ENCODE data around the gene ARHGAP31.

DNA sequence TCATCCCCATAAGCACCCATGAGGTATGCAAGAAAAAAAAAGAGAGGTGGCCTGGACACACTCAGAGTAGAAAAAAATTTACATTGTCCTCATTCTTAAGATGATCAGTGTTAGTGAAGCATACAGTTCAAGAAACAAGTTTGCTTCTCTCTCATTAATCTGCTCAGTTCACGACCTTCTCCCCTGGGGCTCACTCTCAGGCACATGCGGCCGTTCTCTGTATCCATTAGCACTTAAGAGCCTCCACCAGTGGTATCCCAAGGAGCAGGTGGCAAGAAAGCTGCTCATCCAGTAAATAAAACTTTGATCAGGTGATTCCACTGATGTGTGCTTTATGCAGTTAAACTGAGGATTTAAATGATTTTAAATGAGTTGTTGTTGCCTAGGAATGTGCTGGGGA, 57.4 kb downstream of the ARHGAP31 start:
- TF ChIP-seq POLR2A (IDR thresholded peaks at IDR 0.05): no peak
- no peak for TF ChIP-seq POLR2AphosphoS5 (IDR thresholded peaks at IDR 0.05)
- TF ChIP-seq, protein P1, sequence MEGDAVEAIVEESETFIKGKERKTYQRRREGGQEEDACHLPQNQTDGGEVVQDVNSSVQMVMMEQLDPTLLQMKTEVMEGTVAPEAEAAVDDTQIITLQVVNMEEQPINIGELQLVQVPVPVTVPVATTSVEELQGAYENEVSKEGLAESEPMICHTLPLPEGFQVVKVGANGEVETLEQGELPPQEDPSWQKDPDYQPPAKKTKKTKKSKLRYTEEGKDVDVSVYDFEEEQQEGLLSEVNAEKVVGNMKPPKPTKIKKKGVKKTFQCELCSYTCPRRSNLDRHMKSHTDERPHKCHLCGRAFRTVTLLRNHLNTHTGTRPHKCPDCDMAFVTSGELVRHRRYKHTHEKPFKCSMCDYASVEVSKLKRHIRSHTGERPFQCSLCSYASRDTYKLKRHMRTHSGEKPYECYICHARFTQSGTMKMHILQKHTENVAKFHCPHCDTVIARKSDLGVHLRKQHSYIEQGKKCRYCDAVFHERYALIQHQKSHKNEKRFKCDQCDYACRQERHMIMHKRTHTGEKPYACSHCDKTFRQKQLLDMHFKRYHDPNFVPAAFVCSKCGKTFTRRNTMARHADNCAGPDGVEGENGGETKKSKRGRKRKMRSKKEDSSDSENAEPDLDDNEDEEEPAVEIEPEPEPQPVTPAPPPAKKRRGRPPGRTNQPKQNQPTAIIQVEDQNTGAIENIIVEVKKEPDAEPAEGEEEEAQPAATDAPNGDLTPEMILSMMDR (IDR thresholded peaks at IDR 0.05): no peak
